ENCODE results near the gene CBFB. TPM values are rescaled to one million over a fixed set of nuclear protein-coding genes. Genes with fewer than 3 reads are reported as not detected.

Gene CBFB
- polyA plus RNA-seq, 1 donor (not counting 4 experiments of a cell fraction or from before 2014, with no cell fraction given), result 39.7 TPM

DNA sequence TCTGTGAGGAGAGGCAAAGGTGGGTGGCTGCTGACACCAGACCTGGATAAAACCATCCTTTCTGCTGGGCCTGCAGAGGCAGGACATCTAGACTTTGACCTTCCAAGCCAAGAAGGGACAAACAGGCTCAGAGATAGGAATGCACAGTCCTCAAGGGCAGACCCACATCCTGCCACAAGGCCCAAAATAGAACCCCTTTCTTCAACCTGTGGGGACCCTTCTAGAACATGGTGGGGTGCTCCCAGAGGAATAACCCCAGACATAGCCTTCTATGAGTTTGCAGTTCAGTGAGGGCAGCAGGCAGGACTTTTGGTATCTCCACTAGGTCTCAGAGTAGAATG lies 3.8 kb upstream of the CBFB start:
- no peak for FAIRE-seq
- Histone ChIP-seq H3K79me2 (ENCODE audit: control insufficient read depth, insufficient read depth, low read length) (peaks cover 7% of the 10 kb centered on the region), H3K4me3 (ENCODE audit: control insufficient read depth in 2 of 3, extremely low read depth in 1 of 3, insufficient read depth in 2 of 3, low read depth in 1 of 3, low read length in 3 of 3) (no peak overlapping the region), H3K9me1 (ENCODE audit: control insufficient read depth, extremely low read depth, insufficient read depth, low read length) (no peaks in the 10 kb centered on the region), H3K4me1 (ENCODE audit: control insufficient read depth, extremely low read depth, insufficient read depth, low read length) (peaks cover 8% of the 10 kb centered on the region), H3K9me3 (ENCODE audit: control insufficient read depth, low read depth, low read length) (no peaks in the 10 kb centered on the region), H4K20me1 (ENCODE audit: control insufficient read depth, extremely low read depth, insufficient read depth, low read length) (no peaks in the 10 kb centered on the region), H2AFZ (ENCODE audit: control insufficient read depth, low read length) (no peak overlapping the region), H3K36me3 (ENCODE audit: control insufficient read depth in 2 of 2, extremely low read depth in 1 of 2, insufficient read depth in 2 of 2, low read length in 2 of 2) (no peaks in the 10 kb centered on the region), H3K4me2 (ENCODE audit: control insufficient read depth, extremely low read depth, insufficient read depth, low read depth, low read length) (no peak overlapping the region), H3K9ac (ENCODE audit: control insufficient read depth, extremely low read depth, insufficient read depth, low read length) (no peak overlapping the region), H3K27me3 (ENCODE audit: control insufficient read depth, extremely low read depth, insufficient read depth, low read length) (no peaks in the 10 kb centered on the region), H3K27ac (ENCODE audit: control insufficient read depth, insufficient read depth, low read length) (no peak overlapping the region)
- no peak for TF ChIP-seq EZH2 (IDR thresholded peaks at IDR 0.05; ENCODE audit: low read length)
- TF ChIP-seq, protein P1, sequence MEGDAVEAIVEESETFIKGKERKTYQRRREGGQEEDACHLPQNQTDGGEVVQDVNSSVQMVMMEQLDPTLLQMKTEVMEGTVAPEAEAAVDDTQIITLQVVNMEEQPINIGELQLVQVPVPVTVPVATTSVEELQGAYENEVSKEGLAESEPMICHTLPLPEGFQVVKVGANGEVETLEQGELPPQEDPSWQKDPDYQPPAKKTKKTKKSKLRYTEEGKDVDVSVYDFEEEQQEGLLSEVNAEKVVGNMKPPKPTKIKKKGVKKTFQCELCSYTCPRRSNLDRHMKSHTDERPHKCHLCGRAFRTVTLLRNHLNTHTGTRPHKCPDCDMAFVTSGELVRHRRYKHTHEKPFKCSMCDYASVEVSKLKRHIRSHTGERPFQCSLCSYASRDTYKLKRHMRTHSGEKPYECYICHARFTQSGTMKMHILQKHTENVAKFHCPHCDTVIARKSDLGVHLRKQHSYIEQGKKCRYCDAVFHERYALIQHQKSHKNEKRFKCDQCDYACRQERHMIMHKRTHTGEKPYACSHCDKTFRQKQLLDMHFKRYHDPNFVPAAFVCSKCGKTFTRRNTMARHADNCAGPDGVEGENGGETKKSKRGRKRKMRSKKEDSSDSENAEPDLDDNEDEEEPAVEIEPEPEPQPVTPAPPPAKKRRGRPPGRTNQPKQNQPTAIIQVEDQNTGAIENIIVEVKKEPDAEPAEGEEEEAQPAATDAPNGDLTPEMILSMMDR (optimal IDR thresholded peaks at IDR 0.05 in 1 of 3, IDR thresholded peaks at IDR 0.05 in 1 of 3, conservative IDR thresholded peaks at IDR 0.05 in 1 of 3; ENCODE audit: extremely low read depth in 1 of 3, insufficient read depth in 2 of 3, low read length in 3 of 3), result no peak
- dilution Hi-C loops (cut with MboI; ENCODE audit: extremely low pct_ligation_motif_present, low sequenced_read_pairs), result no loop called here
- no peak for DNase-seq (ENCODE audit: low read depth, low spot score)

DNA sequence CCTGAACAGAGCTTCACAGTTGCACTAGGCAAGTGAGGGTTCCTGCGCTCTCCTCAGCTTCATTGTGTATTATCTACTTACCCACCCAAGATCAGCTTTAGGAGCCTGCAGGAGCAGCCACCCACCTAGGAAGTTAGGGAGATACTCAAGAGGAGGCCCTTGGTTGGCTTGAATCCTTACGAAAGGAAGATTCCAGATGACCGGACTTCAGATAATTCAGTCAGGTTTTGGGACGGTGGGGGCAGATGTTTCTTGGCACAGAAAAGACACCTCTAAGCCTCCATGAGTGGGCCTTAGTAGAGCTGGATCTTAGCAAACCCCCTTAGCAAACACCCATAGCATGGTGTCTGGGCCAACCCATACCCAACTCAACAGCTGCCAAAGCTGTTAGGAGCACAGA lies 2.4 kb upstream of the CBFB start:
- H3K9me1 ChIP-seq (ENCODE audit: control insufficient read depth, extremely low read depth, insufficient read depth, low read length), result no peaks in the 10 kb centered on the region
- dilution Hi-C loops (cut with MboI; ENCODE audit: extremely low pct_ligation_motif_present, low sequenced_read_pairs), result no loop called here

More for the DNA sequence above, 2.4 kb upstream of the CBFB start:
- Histone ChIP-seq H3K4me1 (ENCODE audit: control insufficient read depth, extremely low read depth, insufficient read depth, low read length) (peaks cover 16% of the 10 kb centered on the region), H3K4me3 (ENCODE audit: control insufficient read depth in 2 of 3, extremely low read depth in 1 of 3, insufficient read depth in 2 of 3, low read depth in 1 of 3, low read length in 3 of 3) (no peak overlapping the region), H3K27ac (ENCODE audit: control insufficient read depth, insufficient read depth, low read length) (no peak overlapping the region), H3K9ac (ENCODE audit: control insufficient read depth, extremely low read depth, insufficient read depth, low read length) (no peak overlapping the region), H4K20me1 (ENCODE audit: control insufficient read depth, extremely low read depth, insufficient read depth, low read length) (no peaks in the 10 kb centered on the region), H2AFZ (ENCODE audit: control insufficient read depth, low read length) (no peak overlapping the region), H3K9me3 (ENCODE audit: control insufficient read depth, low read depth, low read length) (no peaks in the 10 kb centered on the region), H3K36me3 (ENCODE audit: control insufficient read depth in 2 of 2, extremely low read depth in 1 of 2, insufficient read depth in 2 of 2, low read length in 2 of 2) (peaks cover 0 to 2% of the 10 kb centered on the region in 2 experiments), H3K4me2 (ENCODE audit: control insufficient read depth, extremely low read depth, insufficient read depth, low read depth, low read length) (no peak overlapping the region), H3K27me3 (ENCODE audit: control insufficient read depth, extremely low read depth, insufficient read depth, low read length) (no peaks in the 10 kb centered on the region), H3K79me2 (ENCODE audit: control insufficient read depth, insufficient read depth, low read length) (peaks cover 20% of the 10 kb centered on the region)
- TF ChIP-seq, protein P1 (optimal IDR thresholded peaks at IDR 0.05 in 1 of 3, IDR thresholded peaks at IDR 0.05 in 1 of 3, conservative IDR thresholded peaks at IDR 0.05 in 1 of 3; ENCODE audit: extremely low read depth in 1 of 3, insufficient read depth in 2 of 3, low read length in 3 of 3), result no peak
- DNase-seq (ENCODE audit: low read depth, low spot score), result no peak
- no peak for FAIRE-seq
